Measurements from ENCODE around the gene MRPS34. TPM values are rescaled to one million over a fixed set of nuclear protein-coding genes. Genes with fewer than 3 reads are reported as not detected.
A peak's percentile ranks its signal among the peaks of the same experiment; 100 is the strongest.

Gene MRPS34
- total RNA-seq, 1 donor from 2014 or later, result 75.1 TPM

DNA sequence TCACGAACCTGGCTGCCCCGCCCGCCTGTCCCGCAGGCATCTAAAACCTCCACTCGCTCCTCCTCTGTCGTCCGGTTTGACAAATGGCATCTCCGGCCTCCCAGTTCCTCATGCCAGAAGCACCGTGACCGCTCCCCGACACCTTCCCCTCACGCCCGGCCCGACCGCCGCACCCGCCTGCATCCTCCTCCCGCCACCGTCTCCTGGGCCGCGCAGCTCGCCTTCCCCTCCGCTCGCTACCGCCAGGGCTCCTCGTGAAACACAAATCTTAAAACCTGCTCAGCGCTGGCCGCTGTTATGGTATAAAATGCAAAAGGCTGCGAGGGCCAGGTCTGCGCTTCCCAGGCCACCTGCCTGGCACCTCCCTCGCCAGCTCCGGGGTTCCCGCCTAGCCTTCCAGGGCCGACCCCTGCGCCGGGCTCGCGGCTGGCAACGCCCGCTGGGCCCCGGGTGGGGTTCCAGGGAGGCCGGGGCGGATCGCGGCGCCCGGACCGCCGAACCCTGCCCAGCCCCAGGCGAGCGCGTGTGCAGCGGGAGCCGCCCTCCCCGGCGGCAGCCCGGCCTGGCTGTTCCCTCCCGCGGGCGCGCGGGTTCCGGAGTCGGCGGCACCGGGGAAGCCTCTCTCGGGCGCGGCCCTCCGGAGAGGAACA lies 8.9 kb upstream of the MRPS34 start:
- Mint-ChIP-seq H3K4me1 (ENCODE audit: low read depth, unreplicated experiment) (peaks cover 4% of the 10 kb centered on the region), H3K4me3 (ENCODE audit: unreplicated experiment) (peak overlapping the region; percentile 90), H3K27ac (ENCODE audit: unreplicated experiment) (peak overlapping the region; percentile 87), H3K36me3 (ENCODE audit: unreplicated experiment) (no peaks in the 10 kb centered on the region), H3K9me3 (ENCODE audit: unreplicated experiment) (peaks cover 5% of the 10 kb centered on the region), H3K27me3 (ENCODE audit: unreplicated experiment) (peaks cover 20% of the 10 kb centered on the region)
- TF ChIP-seq, protein P1, sequence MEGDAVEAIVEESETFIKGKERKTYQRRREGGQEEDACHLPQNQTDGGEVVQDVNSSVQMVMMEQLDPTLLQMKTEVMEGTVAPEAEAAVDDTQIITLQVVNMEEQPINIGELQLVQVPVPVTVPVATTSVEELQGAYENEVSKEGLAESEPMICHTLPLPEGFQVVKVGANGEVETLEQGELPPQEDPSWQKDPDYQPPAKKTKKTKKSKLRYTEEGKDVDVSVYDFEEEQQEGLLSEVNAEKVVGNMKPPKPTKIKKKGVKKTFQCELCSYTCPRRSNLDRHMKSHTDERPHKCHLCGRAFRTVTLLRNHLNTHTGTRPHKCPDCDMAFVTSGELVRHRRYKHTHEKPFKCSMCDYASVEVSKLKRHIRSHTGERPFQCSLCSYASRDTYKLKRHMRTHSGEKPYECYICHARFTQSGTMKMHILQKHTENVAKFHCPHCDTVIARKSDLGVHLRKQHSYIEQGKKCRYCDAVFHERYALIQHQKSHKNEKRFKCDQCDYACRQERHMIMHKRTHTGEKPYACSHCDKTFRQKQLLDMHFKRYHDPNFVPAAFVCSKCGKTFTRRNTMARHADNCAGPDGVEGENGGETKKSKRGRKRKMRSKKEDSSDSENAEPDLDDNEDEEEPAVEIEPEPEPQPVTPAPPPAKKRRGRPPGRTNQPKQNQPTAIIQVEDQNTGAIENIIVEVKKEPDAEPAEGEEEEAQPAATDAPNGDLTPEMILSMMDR (IDR thresholded peaks at IDR 0.05; ENCODE audit: partially characterized antibody, unreplicated experiment), result no peak
- DNase-seq, result peak; percentile 61

DNA sequence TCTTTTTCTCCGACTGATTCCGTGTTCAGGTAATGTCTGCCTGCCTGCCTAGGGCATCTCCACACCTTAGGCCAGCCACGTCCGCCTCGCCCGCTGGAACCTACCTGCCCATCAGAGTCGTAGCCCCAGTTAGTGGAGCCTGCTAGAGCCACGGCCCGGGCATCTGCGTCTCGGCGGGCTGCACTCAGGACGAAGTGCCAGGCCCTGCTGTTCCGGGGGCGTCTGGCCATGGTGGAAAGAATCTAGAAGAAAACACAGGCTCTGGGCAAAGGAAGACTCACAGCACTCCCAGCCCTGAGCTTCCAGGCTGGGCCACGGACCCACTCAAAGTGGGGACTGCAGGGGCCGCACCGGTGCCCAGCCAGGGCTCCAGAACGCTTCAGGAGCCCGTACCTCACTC lies 8.3 kb upstream of the MRPS34 start:
- Mint-ChIP-seq H3K4me3 (ENCODE audit: unreplicated experiment) (peak overlapping the region; percentile 90), H3K27me3 (ENCODE audit: unreplicated experiment) (peaks cover 23% of the 10 kb centered on the region), H3K27ac (ENCODE audit: unreplicated experiment) (peak overlapping the region; percentile 87), H3K4me1 (ENCODE audit: low read depth, unreplicated experiment) (peaks cover 9% of the 10 kb centered on the region), H3K36me3 (ENCODE audit: unreplicated experiment) (no peaks in the 10 kb centered on the region), H3K9me3 (ENCODE audit: unreplicated experiment) (peaks cover 6% of the 10 kb centered on the region)
- DNase-seq, result peak; percentile 13
- TF ChIP-seq, protein P1 (IDR thresholded peaks at IDR 0.05; ENCODE audit: partially characterized antibody, unreplicated experiment), result no peak

DNA sequence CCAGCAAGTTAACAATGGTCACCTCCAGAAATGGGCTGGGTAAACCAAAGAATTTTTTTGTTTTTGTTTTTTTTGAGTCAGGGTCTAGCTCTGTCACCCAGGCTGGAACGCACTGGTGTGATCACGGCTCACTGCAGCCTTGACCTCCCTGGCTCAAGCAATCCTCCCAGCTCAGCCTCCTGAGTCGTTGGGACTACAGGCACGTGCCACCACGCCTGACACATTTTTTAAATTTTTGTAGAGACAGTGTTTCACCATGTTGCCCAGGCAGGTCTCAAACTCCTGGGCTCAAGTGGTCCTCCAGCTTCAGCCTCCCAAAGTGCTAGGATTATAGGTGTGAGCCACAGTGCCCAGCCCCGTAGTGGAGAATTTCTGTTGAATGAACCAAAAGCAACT lies 7.7 kb upstream of the MRPS34 start:
- H3K27ac Mint-ChIP-seq (ENCODE audit: unreplicated experiment), result no peak overlapping the region
- TF ChIP-seq, protein P1 (IDR thresholded peaks at IDR 0.05; ENCODE audit: partially characterized antibody, unreplicated experiment), result no peak
- peaks cover 9% of the 10 kb centered on the region for H3K4me1 Mint-ChIP-seq (ENCODE audit: low read depth, unreplicated experiment)
- H3K4me3 Mint-ChIP-seq (ENCODE audit: unreplicated experiment), result peak overlapping the region; percentile 90
- DNase-seq, result no peak
- H3K27me3 Mint-ChIP-seq (ENCODE audit: unreplicated experiment), result peaks cover 23% of the 10 kb centered on the region
- no peaks in the 10 kb centered on the region for H3K36me3 Mint-ChIP-seq (ENCODE audit: unreplicated experiment)
- H3K9me3 Mint-ChIP-seq (ENCODE audit: unreplicated experiment), result peaks cover 9% of the 10 kb centered on the region

DNA sequence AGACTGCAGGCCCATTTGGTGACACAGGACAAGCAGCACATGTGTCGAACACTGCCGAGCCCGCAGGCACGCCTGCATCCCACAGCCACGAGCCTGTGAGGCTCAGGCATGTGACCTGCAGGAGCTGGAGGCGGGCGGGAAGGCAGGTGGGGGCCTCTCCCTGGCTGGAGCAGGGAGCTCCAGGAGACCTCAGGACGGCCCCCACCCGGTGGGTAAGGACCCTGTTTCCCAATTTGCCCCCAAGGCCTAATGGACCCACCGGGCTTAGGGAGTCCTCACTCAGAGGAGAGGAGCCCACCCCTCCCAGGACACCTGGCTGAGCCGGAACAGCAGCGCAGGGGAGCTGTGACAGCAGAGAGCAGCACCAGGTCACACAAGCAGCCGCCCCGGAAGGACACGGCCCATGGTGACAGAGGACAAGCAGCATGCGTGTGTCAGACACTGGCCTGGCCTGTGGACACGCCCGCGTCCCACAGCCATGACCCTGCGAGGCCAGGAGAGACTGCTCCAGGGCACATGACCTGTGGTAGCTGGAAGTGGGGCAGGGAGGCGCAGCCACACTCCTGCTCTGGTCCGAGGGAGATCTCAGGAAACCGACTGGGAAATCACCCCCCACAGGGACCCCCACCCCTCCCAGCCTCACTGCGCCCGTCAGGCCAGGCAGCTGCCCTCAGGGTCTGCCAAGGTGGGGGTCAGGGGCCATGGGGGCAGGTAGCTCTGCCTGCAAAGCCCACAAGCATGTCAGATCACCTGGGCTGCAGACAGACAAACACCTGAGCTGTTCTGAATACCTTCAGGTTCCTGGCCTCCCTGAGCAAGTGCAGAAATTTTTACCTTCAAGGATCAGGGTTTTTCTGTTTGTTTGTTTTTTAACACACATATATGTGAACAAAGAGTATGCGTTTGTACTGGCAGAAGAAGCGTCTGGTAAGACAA lies 7.1 kb upstream of the MRPS34 start:
- Mint-ChIP-seq H3K27me3 (ENCODE audit: unreplicated experiment) (peaks cover 23% of the 10 kb centered on the region), H3K36me3 (ENCODE audit: unreplicated experiment) (no peaks in the 10 kb centered on the region), H3K4me1 (ENCODE audit: low read depth, unreplicated experiment) (peaks cover 10% of the 10 kb centered on the region), H3K27ac (ENCODE audit: unreplicated experiment) (no peak overlapping the region), H3K4me3 (ENCODE audit: unreplicated experiment) (no peak overlapping the region), H3K9me3 (ENCODE audit: unreplicated experiment) (peaks cover 7% of the 10 kb centered on the region)
- TF ChIP-seq, protein P1 (IDR thresholded peaks at IDR 0.05; ENCODE audit: partially characterized antibody, unreplicated experiment), result no peak
- peak; percentile 14 for DNase-seq
